ENCODE measurements around the gene MPPED2. TPM values are rescaled to one million over a fixed set of nuclear protein-coding genes. Genes with fewer than 3 reads are reported as not detected.

Gene MPPED2
- total and polyA plus RNA-seq, 10 of the 15 experiments (the other 5 are each of a cell fraction or from before 2014, with no cell fraction given): not detected

GRCh38 chr11:30454111-30454510 is 132.0 kb downstream of the MPPED2 start:
- no peak for ATAC-seq

GRCh38 chr11:30453705-30454104 is 132.4 kb downstream of the MPPED2 start:
- DNase-seq (ENCODE audit: low read depth, low spot score) (no peak), FAIRE-seq (no peak), ATAC-seq (no peak)
- Histone ChIP-seq H2AFZ (ENCODE audit: control insufficient read depth, low read depth, low read length) (no peak overlapping the region), H3K27ac (ENCODE audit: control insufficient read depth, insufficient read depth) (no peak overlapping the region), H3K9ac (ENCODE audit: control insufficient read depth, insufficient read depth, low read length) (no peak overlapping the region), H3K79me2 (ENCODE audit: control insufficient read depth, insufficient read depth, low read length) (no peaks in the 10 kb centered on the region), H3K4me3 (no peak overlapping the region), H3K27me3 (replicated peaks in 1 of 2; ENCODE audit: control insufficient read depth in 2 of 2, insufficient read depth in 2 of 2, low read length in 1 of 2) (peaks cover 1 to 2% of the 10 kb centered on the region in 2 experiments; a peak in 3 of 4 replicates), H3K4me2 (ENCODE audit: control insufficient read depth, insufficient read depth) (no peak overlapping the region), H3K9me3 (replicated peaks; ENCODE audit: control insufficient read depth, insufficient read depth, low read length) (no peaks in the 10 kb centered on the region), H3K4me1 (ENCODE audit: control insufficient read depth, insufficient read depth, low read length) (no peaks in the 10 kb centered on the region), H3K36me3 (ENCODE audit: control insufficient read depth in 2 of 2, insufficient read depth in 2 of 2, low read length in 1 of 2) (no peaks in the 10 kb centered on the region), H4K20me1 (ENCODE audit: control insufficient read depth, insufficient read depth) (no peaks in the 10 kb centered on the region)
- 38% methylated on average over 1 of the region's 1 CpG for WGBS (ENCODE audit: insufficient coverage, insufficient replicate concordance, low lambda C conversion rate, missing lambda C conversion rate)
- ChIA-PET CTCF (no interaction called here), SMC1A (ENCODE audit: uncharacterized antibody, unreplicated experiment) (no interaction called here), POLR2A (no interaction called here), RAD21 (ENCODE audit: unreplicated experiment) (no interaction called here)
- TF ChIP-seq RAD51 (IDR thresholded peaks at IDR 0.05): no peak
- no peak for TF ChIP-seq MTA2 (IDR thresholded peaks at IDR 0.05; ENCODE audit: low read depth)
- no peak for TF ChIP-seq CEBPZ (IDR thresholded peaks at IDR 0.05; ENCODE audit: low read depth, low read length)
- TF ChIP-seq TCF12 (IDR thresholded peaks at IDR 0.05; ENCODE audit: low read depth, low read length): no peak
- TF ChIP-seq STAT1 (conservative IDR thresholded peaks at IDR 0.05): no peak
- TF ChIP-seq ZBED1 (IDR thresholded peaks at IDR 0.05; ENCODE audit: borderline replicate concordance): no peak
- no peak for TF ChIP-seq RELA (IDR thresholded peaks at IDR 0.05; ENCODE audit: borderline replicate concordance, partially characterized antibody)
- TF ChIP-seq CREM (IDR thresholded peaks at IDR 0.05; ENCODE audit: low read depth): no peak
- TF ChIP-seq EP300 (IDR thresholded peaks at IDR 0.05; ENCODE audit: borderline replicate concordance in 1 of 2, control insufficient read depth in 1 of 2, low read depth in 2 of 2, low read length in 2 of 2): no peak
- no peak for TF ChIP-seq HSF1 (IDR thresholded peaks at IDR 0.05; ENCODE audit: low read depth, low read length)
- TF ChIP-seq KDM1A (IDR thresholded peaks at IDR 0.05; ENCODE audit: borderline replicate concordance): no peak
- no peak for TF ChIP-seq ZSCAN29 (IDR thresholded peaks at IDR 0.05)
- TF ChIP-seq WRNIP1 (IDR thresholded peaks at IDR 0.05; ENCODE audit: borderline replicate concordance, low read depth, low read length): no peak
- no peak for TF ChIP-seq HDAC2 (IDR thresholded peaks at IDR 0.05)
- TF ChIP-seq SREBF1 (IDR thresholded peaks at IDR 0.05; ENCODE audit: low read length): no peak
- intact Hi-C loops (cut with micrococcal nuclease; ENCODE audit: unreplicated experiment): no loop called here
- in situ Hi-C loops (cut with MboI): no loop called here
- BruUV-seq (replicated peaks): no TSS peak

More at GRCh38 chr11:30454111-30454510, 132.0 kb downstream of the MPPED2 start:
- H3K27me3 ChIP-seq (replicated peaks in 1 of 2; ENCODE audit: control insufficient read depth in 2 of 2, insufficient read depth in 2 of 2, low read length in 1 of 2): peaks cover 1 to 2% of the 10 kb centered on the region in 2 experiments; a peak in 3 of 4 replicates
- ChIA-PET CTCF (no interaction called here), SMC1A (ENCODE audit: uncharacterized antibody, unreplicated experiment) (no interaction called here), POLR2A (no interaction called here), RAD21 (ENCODE audit: unreplicated experiment) (no interaction called here)
- H3K27ac ChIP-seq (ENCODE audit: control insufficient read depth, insufficient read depth): no peak overlapping the region
- H2AFZ ChIP-seq (ENCODE audit: control insufficient read depth, low read depth, low read length): no peak overlapping the region
- in situ Hi-C loops (cut with MboI): no loop called here
- BruUV-seq (replicated peaks): no TSS peak
- no peaks in the 10 kb centered on the region for H4K20me1 ChIP-seq (ENCODE audit: control insufficient read depth, insufficient read depth)
- no peak for TF ChIP-seq MTA3 (IDR thresholded peaks at IDR 0.05; ENCODE audit: borderline replicate concordance, low read length)
- no peaks in the 10 kb centered on the region for H3K4me1 ChIP-seq (ENCODE audit: control insufficient read depth, insufficient read depth, low read length)
- H3K4me2 ChIP-seq (ENCODE audit: control insufficient read depth, insufficient read depth): no peak overlapping the region
- intact Hi-C loops (cut with micrococcal nuclease; ENCODE audit: unreplicated experiment): no loop called here
- FAIRE-seq (no peak), DNase-seq (ENCODE audit: low read depth, low spot score) (no peak)
- no peak overlapping the region for H3K4me3 ChIP-seq
- no peaks in the 10 kb centered on the region for H3K9me3 ChIP-seq (replicated peaks; ENCODE audit: control insufficient read depth, insufficient read depth, low read length)
- no peaks in the 10 kb centered on the region for H3K36me3 ChIP-seq (ENCODE audit: control insufficient read depth in 2 of 2, insufficient read depth in 2 of 2, low read length in 1 of 2)
- no peaks in the 10 kb centered on the region for H3K79me2 ChIP-seq (ENCODE audit: control insufficient read depth, insufficient read depth, low read length)
- no peak overlapping the region for H3K9ac ChIP-seq (ENCODE audit: control insufficient read depth, insufficient read depth, low read length)
- 6% methylated on average over 5 of the region's 5 CpGs for WGBS (ENCODE audit: insufficient coverage, insufficient replicate concordance, low lambda C conversion rate, missing lambda C conversion rate)

Data from GM12878 (cell line).